HFFc6 (cell line): Measurements from ENCODE around the gene COG5. TPM values are rescaled to one million over a fixed set of nuclear protein-coding genes. Genes with fewer than 3 reads are reported as not detected.

Source experiments
- DNase-seq: peaks from one replicate; pipeline ENCODE4 v3.0.0-alpha.2; 2018
- H3K27ac Mint-ChIP-seq: 2 replicates; pipeline ENCODE4 v1.8.0; 2020; ENCODE audit warnings: mild to moderate bottlenecking, mixed read lengths
- H3K27me3 Mint-ChIP-seq: 2 replicates; pipeline ENCODE4 v1.8.0; 2021; ENCODE audit warnings: mild to moderate bottlenecking, moderate library complexity, mixed read lengths; ENCODE audit not compliant: insufficient read depth
- H3K36me3 Mint-ChIP-seq: 2 replicates; pipeline ENCODE4 v1.8.0; 2021; ENCODE audit warnings: low read depth, mixed read lengths
- H3K4me1 Mint-ChIP-seq: 2 replicates; pipeline ENCODE4 v1.8.0; 2020; ENCODE audit warnings: low read depth, mixed read lengths
- H3K4me3 Mint-ChIP-seq: 2 replicates; pipeline ENCODE4 v1.8.0; 2020; ENCODE audit warnings: mild to moderate bottlenecking, moderate library complexity, mixed read lengths
- H3K9me3 Mint-ChIP-seq: 2 replicates; pipeline ENCODE4 v1.8.0; 2020; ENCODE audit warnings: mild to moderate bottlenecking, mixed read lengths
- total RNA-seq, 6 experiments: library from RNA; stranded (reverse); fragmentation: NEBNext Ultra II Directional; extraction: Animal tissue kit (Norgen Biotek cat#: 25700); gene quantifications; 2 replicates in 1 of 6; 3 replicates in 5 of 6; pipeline ENCODE4 v1.2.3, GENCODE V29; 2021
- TF ChIP-seq, protein P1 (sequence below): fragments of 200-600 bp; sonication (generic); IDR thresholded peaks from 2 replicates; pipeline ENCODE4 v1.5.0; 2021; ENCODE audit warnings: antibody characterized with exemption, mild to moderate bottlenecking

Gene COG5
- total RNA-seq, 6 experiments from 2014 or later, result 25.6 to 34.8 (median 31.6) TPM

DNA sequence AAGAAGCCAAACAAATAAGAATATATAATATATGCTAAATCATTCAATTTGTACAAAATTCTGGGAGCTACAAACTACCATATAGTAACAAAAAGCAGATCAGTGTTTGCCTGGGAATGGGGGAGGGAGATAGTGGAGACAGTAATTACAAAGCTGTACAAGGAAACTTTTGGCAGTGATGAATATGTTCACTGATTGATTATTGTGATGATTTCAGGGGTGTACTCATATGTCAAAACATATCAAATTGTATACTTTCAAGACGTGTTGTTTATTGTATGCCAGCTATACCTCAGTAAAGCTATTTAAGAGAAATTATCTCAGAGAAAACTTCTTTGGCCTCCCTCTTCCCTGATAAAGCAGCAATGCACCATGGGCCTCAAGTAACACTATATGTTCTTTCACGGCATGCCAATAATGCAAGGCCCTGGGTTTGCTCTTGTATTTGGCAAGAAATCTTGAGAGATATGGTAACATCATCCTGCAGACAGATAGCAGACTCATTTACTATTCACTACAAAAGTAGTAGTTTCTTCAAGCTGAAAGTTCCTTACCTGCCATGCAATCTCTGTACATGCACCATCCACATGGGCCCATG, 261.4 kb downstream of the COG5 start:
- TF ChIP-seq, protein P1, sequence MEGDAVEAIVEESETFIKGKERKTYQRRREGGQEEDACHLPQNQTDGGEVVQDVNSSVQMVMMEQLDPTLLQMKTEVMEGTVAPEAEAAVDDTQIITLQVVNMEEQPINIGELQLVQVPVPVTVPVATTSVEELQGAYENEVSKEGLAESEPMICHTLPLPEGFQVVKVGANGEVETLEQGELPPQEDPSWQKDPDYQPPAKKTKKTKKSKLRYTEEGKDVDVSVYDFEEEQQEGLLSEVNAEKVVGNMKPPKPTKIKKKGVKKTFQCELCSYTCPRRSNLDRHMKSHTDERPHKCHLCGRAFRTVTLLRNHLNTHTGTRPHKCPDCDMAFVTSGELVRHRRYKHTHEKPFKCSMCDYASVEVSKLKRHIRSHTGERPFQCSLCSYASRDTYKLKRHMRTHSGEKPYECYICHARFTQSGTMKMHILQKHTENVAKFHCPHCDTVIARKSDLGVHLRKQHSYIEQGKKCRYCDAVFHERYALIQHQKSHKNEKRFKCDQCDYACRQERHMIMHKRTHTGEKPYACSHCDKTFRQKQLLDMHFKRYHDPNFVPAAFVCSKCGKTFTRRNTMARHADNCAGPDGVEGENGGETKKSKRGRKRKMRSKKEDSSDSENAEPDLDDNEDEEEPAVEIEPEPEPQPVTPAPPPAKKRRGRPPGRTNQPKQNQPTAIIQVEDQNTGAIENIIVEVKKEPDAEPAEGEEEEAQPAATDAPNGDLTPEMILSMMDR, result no peak
- H3K27ac Mint-ChIP-seq, result no peak overlapping the region
- no peaks in the 10 kb centered on the region for H3K9me3 Mint-ChIP-seq
- no peaks in the 10 kb centered on the region for H3K27me3 Mint-ChIP-seq
- H3K4me3 Mint-ChIP-seq, result no peak overlapping the region
- no peak for DNase-seq
- no peaks in the 10 kb centered on the region for H3K4me1 Mint-ChIP-seq
- H3K36me3 Mint-ChIP-seq, result 0 out of 2 replicates have a peak, but pooled peaks cover 4% of the 10 kb centered on the region

- H3K27ac Mint-ChIP-seq, result no peak overlapping the region
These were observed 269.5 kb downstream of the COG5 start for GRCh38 chr7:107294182-107294581.

DNA sequence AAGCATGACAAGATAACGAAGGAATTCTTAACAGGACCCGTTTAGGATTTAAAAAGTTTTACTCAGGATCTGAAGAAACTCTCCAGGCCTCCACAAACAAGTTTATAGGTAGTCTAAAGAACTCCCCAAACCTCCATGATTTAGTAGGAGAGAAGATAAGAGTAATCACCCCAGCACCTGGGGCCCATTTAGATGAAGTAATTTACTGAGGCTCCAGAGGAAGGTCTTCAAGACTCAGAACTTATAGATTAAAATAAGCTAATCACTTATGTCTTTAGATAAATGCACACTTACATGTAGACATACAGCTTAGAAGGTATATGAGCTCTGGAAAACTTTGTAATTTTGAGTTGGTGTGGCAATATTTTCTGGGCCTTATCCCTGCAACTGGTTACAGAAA, 271.1 kb downstream of the COG5 start:
- Mint-ChIP-seq H3K9me3 (no peaks in the 10 kb centered on the region), H3K27ac (no peak overlapping the region), H3K4me3 (no peak overlapping the region), H3K36me3 (peaks cover 18% of the 10 kb centered on the region), H3K4me1 (peaks cover 9% of the 10 kb centered on the region), H3K27me3 (peaks cover 2% of the 10 kb centered on the region; the same call in 1 of the 2 replicates)
- TF ChIP-seq, protein P1, result no peak
- DNase-seq, result no peak

More at GRCh38 chr7:107294182-107294581, 269.5 kb downstream of the COG5 start:
- H3K27me3 Mint-ChIP-seq, result peaks cover 2% of the 10 kb centered on the region; the same call in 1 of the 2 replicates
- H3K9me3 Mint-ChIP-seq, result no peaks in the 10 kb centered on the region
- TF ChIP-seq, protein P1, result no peak
- DNase-seq, result no peak
- H3K4me1 Mint-ChIP-seq, result peaks cover 9% of the 10 kb centered on the region
- peaks cover 20% of the 10 kb centered on the region for H3K36me3 Mint-ChIP-seq
- no peak overlapping the region for H3K4me3 Mint-ChIP-seq

GRCh38 chr7:107291434-107291833, 272.3 kb downstream of the COG5 start:
- no peak overlapping the region for H3K27ac Mint-ChIP-seq
- DNase-seq, result no peak
- H3K36me3 Mint-ChIP-seq, result peaks cover 17% of the 10 kb centered on the region
- peaks cover 9% of the 10 kb centered on the region for H3K4me1 Mint-ChIP-seq
- no peaks in the 10 kb centered on the region for H3K9me3 Mint-ChIP-seq
- peaks cover 2% of the 10 kb centered on the region; the same call in 1 of the 2 replicates for H3K27me3 Mint-ChIP-seq
- TF ChIP-seq, protein P1, result no peak
- H3K4me3 Mint-ChIP-seq, result no peak overlapping the region

DNA sequence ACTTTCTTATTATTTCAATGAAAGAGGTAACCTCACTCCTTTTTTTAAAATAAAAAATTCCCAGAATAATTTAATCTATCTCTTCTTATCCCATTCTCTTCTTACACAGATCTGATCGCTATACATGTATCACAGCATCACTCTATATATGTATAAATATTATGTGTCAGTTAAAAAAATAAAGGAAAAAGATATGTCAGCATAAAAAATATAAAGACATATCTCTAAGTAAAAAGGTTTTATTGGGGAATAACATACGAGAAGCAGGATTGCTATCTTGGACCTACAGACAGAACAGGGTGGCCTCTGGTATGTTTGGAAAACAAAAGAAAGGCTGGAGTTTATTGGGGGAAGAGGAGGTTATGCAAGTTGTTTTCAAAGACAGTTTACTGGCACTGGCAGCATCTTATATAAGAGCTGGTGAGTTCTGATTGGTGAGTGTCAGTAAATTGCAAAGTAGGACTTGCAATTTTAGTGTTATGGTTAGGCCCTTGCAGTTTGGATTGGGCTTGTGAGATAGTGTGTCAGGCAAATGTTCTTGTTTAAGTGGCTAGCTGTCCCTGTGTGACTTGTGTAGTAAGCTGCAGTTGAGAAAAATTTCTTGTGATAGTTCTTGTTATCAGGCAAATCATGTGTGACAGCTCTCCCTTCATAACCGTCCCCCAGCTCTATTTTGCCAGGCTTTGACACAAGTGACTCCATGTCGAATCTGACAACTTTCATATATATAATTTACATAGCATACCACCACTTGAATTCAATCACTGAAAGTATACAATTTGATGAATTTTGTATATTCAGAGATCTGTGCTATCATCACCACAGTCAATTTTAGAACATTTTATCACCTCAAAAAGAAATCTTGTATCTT, 276.7 kb downstream of the COG5 start:
- H3K27me3 Mint-ChIP-seq, result no peaks in the 10 kb centered on the region
- H3K36me3 Mint-ChIP-seq, result peaks cover 6% of the 10 kb centered on the region; the same call in 1 of the 2 replicates
- DNase-seq, result no peak
- H3K4me3 Mint-ChIP-seq, result no peak overlapping the region
- no peak overlapping the region for H3K27ac Mint-ChIP-seq
- H3K4me1 Mint-ChIP-seq, result peaks cover 9% of the 10 kb centered on the region
- no peaks in the 10 kb centered on the region for H3K9me3 Mint-ChIP-seq
- TF ChIP-seq, protein P1, result no peak
